Adrenal gland (tissue), 5 donors: ENCODE results near the gene KHK.

Source experiments
- POLR2A ChIP-seq, 2 donors: fragments of 450-650 bp; IDR thresholded peaks; one replicate each; pipeline ENCODE4 v1.6.1; 2017; ENCODE audit warnings: antibody characterized with exemption in 2 of 2, mild to moderate bottlenecking in 2 of 2, moderate library complexity in 1 of 2
- TF ChIP-seq, protein P1 (sequence below), 6 experiments: fragments of 450-650 bp in 4 of 6; fragments of 200-600 bp in 2 of 6; sonication (generic) in 1 of 6; IDR thresholded peaks; 1 replicate in 5 of 6; 2 replicates in 1 of 6; pipeline versions ENCODE4 v1.5.1 to v1.8.0; 2016 to 2021; ENCODE audit warnings: antibody characterized with exemption in 6 of 6, mild to moderate bottlenecking in 2 of 6, moderate library complexity in 1 of 6
- donor health status: DM: no; HTN: no; CAD: no.

DNA sequence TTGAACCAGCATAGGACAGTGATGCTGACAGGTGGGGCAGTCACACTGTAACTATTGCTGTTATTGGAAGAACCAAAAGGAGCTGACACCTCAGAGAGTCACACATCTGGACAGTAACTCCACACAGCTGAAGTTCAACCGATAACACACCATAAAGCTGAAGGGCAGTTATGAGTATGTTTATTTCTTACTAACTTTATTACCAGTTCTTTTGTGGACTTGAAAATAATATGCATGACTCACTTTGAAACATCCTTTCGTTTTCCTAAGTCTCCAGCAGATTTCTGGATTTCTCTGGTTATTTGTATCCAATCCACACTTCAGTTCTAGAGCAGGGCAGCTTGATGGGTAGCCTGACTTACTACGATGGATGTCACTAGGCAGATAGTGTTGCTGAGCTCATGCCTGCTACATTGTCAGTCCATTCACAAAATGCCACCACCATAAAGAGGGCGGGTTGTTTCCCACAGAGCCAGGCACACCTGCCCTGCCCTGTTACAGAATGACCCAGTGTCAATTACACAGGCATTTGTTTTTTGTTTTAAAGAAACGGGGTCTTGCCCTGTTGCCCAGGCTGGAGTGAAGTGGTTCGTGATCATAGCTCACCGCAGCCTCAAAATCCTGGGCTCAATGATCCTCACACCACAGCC, 43.5 kb upstream of the KHK start:
- TF ChIP-seq, protein P1, sequence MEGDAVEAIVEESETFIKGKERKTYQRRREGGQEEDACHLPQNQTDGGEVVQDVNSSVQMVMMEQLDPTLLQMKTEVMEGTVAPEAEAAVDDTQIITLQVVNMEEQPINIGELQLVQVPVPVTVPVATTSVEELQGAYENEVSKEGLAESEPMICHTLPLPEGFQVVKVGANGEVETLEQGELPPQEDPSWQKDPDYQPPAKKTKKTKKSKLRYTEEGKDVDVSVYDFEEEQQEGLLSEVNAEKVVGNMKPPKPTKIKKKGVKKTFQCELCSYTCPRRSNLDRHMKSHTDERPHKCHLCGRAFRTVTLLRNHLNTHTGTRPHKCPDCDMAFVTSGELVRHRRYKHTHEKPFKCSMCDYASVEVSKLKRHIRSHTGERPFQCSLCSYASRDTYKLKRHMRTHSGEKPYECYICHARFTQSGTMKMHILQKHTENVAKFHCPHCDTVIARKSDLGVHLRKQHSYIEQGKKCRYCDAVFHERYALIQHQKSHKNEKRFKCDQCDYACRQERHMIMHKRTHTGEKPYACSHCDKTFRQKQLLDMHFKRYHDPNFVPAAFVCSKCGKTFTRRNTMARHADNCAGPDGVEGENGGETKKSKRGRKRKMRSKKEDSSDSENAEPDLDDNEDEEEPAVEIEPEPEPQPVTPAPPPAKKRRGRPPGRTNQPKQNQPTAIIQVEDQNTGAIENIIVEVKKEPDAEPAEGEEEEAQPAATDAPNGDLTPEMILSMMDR (IDR thresholded peaks at IDR 0.05): no peak
- TF ChIP-seq POLR2A (IDR thresholded peaks at IDR 0.05): no peak
